GM12873 (cell line): Measurements from ENCODE around the gene CCL15.

Source experiments
- TF ChIP-seq, protein P1 (sequence below): IDR thresholded peaks from 2 replicates; pipeline ENCODE4 v1.5.1; 2012; ENCODE audit warnings: low read depth, mild to moderate bottlenecking, moderate library complexity, low read length, control low read depth; ENCODE audit not compliant: insufficient read depth; ENCODE audit errors: missing control alignments

CCL15 gene

GRCh38 chr17:36004594-36005108 lies 3.3 kb upstream of the CCL15 start:
- TF ChIP-seq, protein P1, sequence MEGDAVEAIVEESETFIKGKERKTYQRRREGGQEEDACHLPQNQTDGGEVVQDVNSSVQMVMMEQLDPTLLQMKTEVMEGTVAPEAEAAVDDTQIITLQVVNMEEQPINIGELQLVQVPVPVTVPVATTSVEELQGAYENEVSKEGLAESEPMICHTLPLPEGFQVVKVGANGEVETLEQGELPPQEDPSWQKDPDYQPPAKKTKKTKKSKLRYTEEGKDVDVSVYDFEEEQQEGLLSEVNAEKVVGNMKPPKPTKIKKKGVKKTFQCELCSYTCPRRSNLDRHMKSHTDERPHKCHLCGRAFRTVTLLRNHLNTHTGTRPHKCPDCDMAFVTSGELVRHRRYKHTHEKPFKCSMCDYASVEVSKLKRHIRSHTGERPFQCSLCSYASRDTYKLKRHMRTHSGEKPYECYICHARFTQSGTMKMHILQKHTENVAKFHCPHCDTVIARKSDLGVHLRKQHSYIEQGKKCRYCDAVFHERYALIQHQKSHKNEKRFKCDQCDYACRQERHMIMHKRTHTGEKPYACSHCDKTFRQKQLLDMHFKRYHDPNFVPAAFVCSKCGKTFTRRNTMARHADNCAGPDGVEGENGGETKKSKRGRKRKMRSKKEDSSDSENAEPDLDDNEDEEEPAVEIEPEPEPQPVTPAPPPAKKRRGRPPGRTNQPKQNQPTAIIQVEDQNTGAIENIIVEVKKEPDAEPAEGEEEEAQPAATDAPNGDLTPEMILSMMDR = no peak

DNA sequence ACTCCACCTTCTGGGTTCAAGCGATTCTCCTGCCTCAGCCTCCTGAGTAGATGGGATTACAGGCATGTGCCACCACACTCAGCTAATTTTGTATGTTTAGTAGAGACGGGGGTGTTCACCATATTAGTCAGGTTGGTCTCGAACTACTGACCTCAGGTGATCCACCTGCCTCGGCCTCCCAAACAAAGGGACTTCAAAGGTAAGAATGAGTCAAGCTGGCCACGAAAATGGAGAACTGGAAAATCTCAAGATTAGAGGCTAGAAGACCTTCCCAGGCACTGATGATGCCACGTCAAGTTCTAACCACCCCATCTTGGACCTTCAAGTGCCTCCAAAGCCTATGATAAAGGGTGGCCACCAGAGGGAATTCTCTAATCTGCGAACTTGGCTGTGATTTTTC lies 1.3 kb upstream of the CCL15 start:
- TF ChIP-seq, protein P1 = peak; percentile 26

DNA sequence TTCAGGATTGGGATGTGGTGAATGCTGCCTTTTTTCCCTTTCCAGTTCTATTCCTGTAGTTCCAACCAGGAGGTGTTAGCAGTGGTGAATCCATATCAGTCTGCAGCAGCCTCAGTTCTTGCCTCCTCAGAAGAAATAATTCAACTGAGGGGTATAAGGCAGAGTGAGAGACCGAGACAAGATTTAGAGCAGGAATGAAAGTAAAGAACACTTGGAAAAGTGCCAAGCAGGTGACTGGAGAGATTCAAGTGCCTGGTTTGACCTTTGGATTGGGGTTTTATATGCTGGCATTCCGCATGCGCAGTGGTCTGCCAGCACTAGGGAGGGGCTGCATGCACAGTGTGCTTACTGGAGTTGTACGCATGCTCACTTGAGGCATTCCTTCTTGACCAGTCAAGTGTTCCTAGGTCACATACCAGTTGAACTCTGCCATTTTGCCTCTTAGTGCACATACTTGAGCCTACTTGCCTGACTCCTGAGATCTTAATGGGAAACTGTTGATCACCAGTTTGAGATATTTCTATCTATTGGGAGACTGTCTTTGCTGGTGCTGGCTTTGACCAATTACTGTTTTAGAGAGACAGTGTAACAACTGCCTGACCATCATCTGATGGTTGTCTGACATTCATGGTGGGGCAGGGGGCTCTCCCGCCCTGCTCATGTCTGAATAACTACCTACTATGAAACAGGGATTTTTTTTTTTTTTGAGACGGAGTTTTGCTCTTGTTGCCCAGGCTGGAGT lies 680 bp upstream of the CCL15 start:
- TF ChIP-seq, protein P1 = no peak

- TF ChIP-seq, protein P1 = no peak
These were observed 632 bp downstream of the CCL15 start for GRCh38 chr17:36000732-36001109.

GRCh38 chr17:35998756-35999155 lies 2.6 kb downstream of the CCL15 start:
- TF ChIP-seq, protein P1 = no peak

DNA sequence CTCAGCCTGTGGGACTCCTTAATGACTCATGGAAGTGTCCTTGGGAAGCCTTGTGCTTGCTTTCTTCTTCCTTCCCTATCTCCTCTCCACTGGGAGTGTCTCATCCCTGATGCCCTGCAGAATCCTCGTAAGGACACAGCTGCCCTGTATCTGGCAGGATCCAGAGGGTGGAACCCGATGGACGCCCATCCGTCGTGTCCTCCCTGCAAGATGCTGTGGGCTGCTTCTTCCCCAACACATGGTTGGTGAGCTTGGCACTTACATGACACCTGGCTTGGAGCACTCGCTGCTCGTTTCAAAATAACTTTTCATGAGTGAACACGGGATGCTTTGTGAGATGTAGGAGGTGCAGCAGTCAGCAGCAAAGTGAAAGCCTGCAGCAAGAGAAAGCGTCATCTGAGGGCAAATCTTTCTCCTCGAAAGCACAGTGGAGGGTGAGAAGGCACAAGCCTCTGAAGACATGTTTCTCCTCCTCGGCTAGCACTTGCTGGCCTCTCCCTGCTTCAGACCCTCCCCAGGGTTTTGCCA lies 3.3 kb downstream of the CCL15 start:
- TF ChIP-seq, protein P1 = no peak

DNA sequence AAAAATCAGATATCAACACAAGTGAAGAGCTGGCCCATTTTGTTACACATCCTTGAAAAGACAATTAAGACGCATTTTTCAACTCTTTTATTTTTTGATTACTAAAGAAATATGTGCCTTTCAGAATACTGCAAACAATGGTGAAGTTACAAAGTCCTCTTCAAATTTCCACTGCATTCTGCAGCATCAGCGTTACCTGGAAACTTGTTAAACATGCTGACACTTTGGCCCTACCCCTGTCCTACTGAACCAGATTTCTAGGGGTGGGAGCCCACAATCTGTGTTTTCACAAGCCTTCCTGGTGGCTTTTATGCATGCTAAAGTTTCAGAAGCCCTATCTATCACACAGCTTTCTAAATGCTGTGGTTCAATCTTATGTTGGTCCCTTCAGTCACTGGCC lies 10.3 kb downstream of the CCL15 start:
- TF ChIP-seq, protein P1 = no peak
